Measurements from ENCODE around the gene GTF2H4. TPM values are rescaled to one million over a fixed set of nuclear protein-coding genes. Genes with fewer than 3 reads are reported as not detected.
A peak's percentile ranks its signal among the peaks of the same experiment; 100 is the strongest.
"Not testable (repeated sequence)": the region's sequence is repeated elsewhere in the genome, so short reads cannot be mapped to it uniquely, and the experiment has no call there.

The GTF2H4 gene
- total RNA-seq (10 to 100 TPM in 5 of 6 donors, 1 to 10 TPM in 1; 9.4 to 23.2 (median 13.0) TPM), polyA plus RNA-seq (10 to 100 TPM; 34.6 to 45.8 TPM)

DNA sequence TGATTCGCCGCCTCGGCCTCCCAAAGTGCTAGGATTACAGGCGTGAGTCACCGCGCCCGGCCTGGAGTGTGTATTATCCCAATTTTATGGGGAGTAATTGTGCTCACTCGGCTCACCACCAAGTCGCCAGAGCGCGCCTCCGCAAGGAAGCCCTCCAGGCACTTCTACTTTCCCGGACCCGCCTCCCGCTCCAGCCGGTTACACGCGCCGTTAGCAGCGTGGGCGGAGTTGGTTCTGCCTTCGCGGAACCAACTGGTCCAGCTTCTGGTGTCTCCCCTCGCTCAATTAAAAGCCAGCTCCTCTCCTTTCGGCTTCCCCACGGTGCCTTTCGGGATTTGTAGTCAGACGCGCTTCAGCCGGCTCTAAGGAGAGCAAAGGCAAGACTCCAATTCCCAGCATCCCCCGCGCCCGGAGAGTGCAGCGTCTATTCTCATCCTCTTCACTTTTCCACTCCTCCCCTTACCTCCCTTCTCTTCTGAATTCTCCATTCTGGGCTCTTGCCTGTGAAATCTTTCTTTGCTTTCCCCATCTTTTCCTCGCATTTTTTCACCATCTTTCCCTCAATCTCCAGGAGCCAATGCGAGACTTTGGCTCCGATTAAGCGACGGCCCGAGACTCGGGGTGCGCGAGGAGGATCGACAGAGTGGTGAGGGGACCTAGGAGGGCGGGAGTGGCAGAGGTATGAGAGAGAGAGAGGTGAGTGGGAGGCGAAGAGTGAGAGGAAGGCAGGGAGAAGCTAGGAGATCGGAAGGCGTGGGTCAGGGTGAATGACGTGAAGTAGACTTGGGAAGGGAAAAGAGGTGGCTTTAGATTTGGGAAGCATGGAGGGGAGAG lies at the start of gene GTF2H4:
GTF2H4 (plus strand) TSS at position 450 of the 834 bp plus-strand sequence.
- Histone ChIP-seq H3K27ac (peak within 1 kb of the TSS in 3 of 4 donors; percentile 34 to 69 (median 37)), H3K4me1 (peaks cover 5 to 11% (median 9%) of the 10 kb centered on the region in 3 donors), H3K4me3 (peak within 1 kb of the TSS; percentile 51 to 81 (median 58)), H3K9me3 (no peaks in the 10 kb centered on the region), H3K27me3 (no peaks in the 10 kb centered on the region), H3K36me3 (peaks cover 0 to 6% (median 5%) of the 10 kb centered on the region in 3 donors)
- intact Hi-C loops (cut with DNase I) = no loop called here
- FAIRE-seq (peak; percentile 93), ATAC-seq (peak; percentile 98), DNase-seq (peak; percentile 90 to 97 (median 97))
- TF ChIP-seq, protein P1, sequence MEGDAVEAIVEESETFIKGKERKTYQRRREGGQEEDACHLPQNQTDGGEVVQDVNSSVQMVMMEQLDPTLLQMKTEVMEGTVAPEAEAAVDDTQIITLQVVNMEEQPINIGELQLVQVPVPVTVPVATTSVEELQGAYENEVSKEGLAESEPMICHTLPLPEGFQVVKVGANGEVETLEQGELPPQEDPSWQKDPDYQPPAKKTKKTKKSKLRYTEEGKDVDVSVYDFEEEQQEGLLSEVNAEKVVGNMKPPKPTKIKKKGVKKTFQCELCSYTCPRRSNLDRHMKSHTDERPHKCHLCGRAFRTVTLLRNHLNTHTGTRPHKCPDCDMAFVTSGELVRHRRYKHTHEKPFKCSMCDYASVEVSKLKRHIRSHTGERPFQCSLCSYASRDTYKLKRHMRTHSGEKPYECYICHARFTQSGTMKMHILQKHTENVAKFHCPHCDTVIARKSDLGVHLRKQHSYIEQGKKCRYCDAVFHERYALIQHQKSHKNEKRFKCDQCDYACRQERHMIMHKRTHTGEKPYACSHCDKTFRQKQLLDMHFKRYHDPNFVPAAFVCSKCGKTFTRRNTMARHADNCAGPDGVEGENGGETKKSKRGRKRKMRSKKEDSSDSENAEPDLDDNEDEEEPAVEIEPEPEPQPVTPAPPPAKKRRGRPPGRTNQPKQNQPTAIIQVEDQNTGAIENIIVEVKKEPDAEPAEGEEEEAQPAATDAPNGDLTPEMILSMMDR (IDR thresholded peaks at IDR 0.05) = no peak
- 1% methylated on average over 49 of the region's 49 CpGs for WGBS, 2 donors

DNA sequence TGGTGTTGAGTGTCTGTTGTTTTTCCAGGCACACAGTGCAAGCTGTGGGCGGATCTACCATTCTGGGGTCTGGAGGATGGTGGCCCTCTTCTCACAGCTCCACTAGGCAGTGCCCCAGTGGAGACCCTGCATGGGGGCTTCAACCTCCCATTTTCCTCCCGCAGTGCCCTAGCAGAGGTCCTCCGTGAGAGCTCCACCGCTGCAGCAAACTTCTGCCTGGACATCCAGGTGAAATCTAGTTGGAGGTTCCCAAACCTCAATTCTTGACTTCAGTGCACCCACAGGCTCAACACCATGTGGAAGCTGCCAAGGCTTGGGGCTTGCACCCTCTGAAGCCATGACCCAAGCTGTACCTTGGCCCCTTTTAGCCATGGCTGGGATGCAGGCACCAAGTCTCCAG lies 48.3 kb upstream of the GTF2H4 start:
- H3K9me3 ChIP-seq; H3K4me1 ChIP-seq; H3K27ac ChIP-seq; intact Hi-C loops (cut with DNase I); ATAC-seq; H3K4me3 ChIP-seq; H3K36me3 ChIP-seq; DNase-seq; FAIRE-seq; H3K27me3 ChIP-seq: not testable (repeated sequence)
- WGBS, 2 donors = 98 to 100% methylated on average over 4 of the region's 4 CpGs

DNA sequence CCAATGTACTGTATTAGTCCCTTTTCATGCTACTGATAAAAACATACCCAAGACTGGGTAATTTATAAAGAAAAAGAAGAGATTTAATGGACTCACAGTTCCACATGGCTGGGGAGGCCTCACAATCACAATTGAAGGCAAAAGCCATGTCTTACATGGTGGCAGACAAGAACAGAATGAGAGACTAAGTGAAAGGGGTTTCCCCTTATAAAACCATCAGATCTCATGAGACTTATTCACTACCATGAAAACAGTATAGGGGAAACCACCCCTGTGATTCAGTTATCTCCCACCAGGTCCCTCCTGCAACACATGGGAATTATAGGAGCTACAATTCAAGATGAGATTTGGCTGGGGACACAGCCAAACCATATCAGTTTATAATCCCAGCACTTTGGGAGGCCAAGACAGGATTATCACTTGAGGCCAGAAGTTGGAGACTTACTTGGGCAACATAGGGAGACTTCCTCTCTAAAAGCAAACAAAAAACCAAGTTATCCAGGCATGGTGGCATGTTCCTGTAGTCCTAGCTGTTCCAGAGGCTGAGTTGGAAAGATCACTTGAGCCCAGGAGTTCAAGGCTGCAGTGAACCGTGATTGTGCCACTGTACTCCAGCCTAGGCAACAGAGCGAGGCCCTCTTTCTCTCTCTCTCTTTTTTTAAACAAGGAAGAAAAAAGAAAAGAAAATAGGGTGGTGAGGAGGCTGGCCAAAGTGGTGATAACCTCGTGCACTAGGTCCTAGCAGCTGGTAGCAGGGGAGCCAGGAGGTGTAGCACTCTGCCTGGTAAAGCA lies 46.6 kb upstream of the GTF2H4 start:
- 50 to 59% methylated on average over 3 of the region's 3 CpGs for WGBS, 2 donors
- no peaks in the 10 kb centered on the region for H3K27me3 ChIP-seq
- intact Hi-C loops (cut with DNase I) = no loop called here
- H3K4me3 ChIP-seq = no peak overlapping the region
- TF ChIP-seq, protein P1 (IDR thresholded peaks at IDR 0.05) = no peak
- ATAC-seq (no peak), FAIRE-seq (no peak), DNase-seq (no peak)
- no peaks in the 10 kb centered on the region for H3K4me1 ChIP-seq
- H3K27ac ChIP-seq = no peak overlapping the region
- H3K9me3 ChIP-seq = no peaks in the 10 kb centered on the region
- H3K36me3 ChIP-seq = no peaks in the 10 kb centered on the region

DNA sequence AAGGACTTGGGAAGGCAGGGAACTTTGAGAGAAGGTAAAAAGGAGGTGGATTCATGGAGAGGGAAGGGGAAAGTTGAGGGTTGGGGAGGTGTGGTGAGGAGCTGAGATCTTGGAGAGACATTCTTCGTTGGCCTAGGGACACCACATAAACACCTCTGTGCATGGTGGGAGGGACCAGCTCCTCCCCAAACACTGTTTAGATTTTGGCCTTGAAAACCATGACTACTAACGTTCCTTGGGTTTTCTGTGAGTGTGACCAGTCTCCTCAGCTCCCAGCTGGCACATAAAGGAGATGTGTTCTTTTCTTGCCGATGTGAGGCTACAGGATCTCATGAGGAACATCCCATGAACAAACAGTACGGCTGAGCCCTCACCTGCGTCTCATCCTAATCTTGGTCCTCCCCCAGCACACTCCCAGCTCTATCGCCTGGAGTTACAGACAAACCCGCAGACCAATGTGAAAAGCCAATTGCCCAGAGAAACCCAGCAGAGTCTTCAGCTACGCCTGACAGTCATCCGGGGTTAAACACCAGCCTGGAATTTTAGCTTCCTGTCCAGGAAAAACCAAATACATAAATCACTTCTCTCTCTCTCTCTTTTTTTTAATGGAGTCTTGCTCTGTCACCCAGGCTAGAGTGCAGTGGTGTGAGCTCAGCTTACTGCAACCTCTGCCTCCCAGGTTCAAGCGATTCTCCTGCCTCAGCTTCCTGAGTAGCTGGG lies 45.7 kb upstream of the GTF2H4 start:
- WGBS, 2 donors = 62 to 66% methylated on average over 10 of the region's 10 CpGs
- TF ChIP-seq, protein P1 (IDR thresholded peaks at IDR 0.05) = no peak

DNA sequence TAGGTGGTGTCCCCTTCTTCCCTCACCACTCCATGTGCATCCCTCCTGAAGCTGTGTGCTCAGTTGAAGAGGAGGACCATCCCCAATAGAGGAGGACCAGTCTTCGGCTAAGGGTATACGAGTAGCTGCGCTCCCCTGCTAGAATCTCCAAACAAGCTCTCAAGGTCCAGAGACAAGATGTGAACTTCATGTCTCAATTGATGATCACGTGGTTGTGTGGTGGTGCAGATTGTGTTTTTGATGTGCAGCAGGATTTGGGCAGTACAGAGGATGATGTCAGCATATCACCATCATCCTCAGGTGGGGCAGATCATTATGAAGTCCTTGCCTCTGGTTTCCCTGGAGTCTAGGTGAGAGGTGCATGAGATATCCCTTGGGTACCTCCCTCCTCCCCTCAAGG lies 43.7 kb upstream of the GTF2H4 start:
- no peak overlapping the region for H3K27ac ChIP-seq
- ATAC-seq (no peak), FAIRE-seq (no peak), DNase-seq (no peak)
- no peaks in the 10 kb centered on the region for H3K9me3 ChIP-seq
- H3K4me1 ChIP-seq = no peaks in the 10 kb centered on the region
- WGBS, 2 donors = 76 to 81% methylated on average over 4 of the region's 4 CpGs
- H3K27me3 ChIP-seq = no peaks in the 10 kb centered on the region
- H3K36me3 ChIP-seq = no peaks in the 10 kb centered on the region
- intact Hi-C loops (cut with DNase I) = no loop called here
- H3K4me3 ChIP-seq = no peak overlapping the region
- TF ChIP-seq, protein P1 (IDR thresholded peaks at IDR 0.05) = no peak

More for the DNA sequence above, 45.7 kb upstream of the GTF2H4 start:
- Histone ChIP-seq H3K9me3 (no peaks in the 10 kb centered on the region), H3K27ac (no peak overlapping the region), H3K27me3 (no peaks in the 10 kb centered on the region), H3K4me3 (no peak overlapping the region), H3K4me1 (no peaks in the 10 kb centered on the region), H3K36me3 (no peaks in the 10 kb centered on the region)
- intact Hi-C loops (cut with DNase I) = no loop called here
- no peak for DNase-seq
- no peak for ATAC-seq
- no peak for FAIRE-seq

DNA sequence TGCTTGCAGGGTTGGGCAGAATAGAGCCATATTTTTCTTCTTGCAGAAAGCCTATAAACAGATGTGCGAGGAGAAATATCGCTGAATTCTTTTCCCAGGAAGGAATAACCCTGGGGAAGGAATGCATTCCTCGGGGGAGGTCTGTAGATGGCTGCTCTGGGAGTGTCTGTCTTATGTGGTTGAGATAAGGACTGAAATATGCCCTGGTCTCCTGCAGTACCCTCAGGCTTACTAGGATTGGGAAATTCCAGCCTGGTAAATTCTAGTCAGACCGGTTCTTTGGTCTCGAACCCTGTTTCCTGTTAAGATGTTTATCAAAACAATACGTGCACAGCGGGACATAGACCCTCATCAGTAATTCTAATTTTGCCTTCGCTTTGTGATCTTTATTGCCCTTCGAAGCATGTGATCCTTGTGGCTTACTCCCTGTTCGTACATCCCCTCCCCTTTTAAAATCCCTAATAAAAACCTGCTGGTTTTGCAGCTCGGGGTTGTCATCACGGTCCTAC lies 38.7 kb upstream of the GTF2H4 start:
- not testable (repeated sequence) for H3K4me1 ChIP-seq, ATAC-seq, FAIRE-seq, H3K9me3 ChIP-seq, H3K4me3 ChIP-seq, H3K27me3 ChIP-seq, DNase-seq, H3K36me3 ChIP-seq, H3K27ac ChIP-seq
- intact Hi-C loops (cut with DNase I) = loop anchor here in 1 of 3 donors (5.0 kb wide), 1 partner anchor 37 kb away; no protein-coding TSS in a partner anchor
- 72 to 78% methylated on average over 12 of the region's 12 CpGs for WGBS, 2 donors

Measured in pancreas (tissue), 10 donors.